Stomach (tissue), 19 donors: Measurements from ENCODE around the gene SLC22A31. TPM values are rescaled to one million over a fixed set of nuclear protein-coding genes. Genes with fewer than 3 reads are reported as not detected.
"Not testable (repeated sequence)": the region's sequence is repeated elsewhere in the genome, so short reads cannot be mapped to it uniquely, and the experiment has no call there.

ENCODE experiments used
- DNase-seq, 2 donors: peaks; one replicate each; pipeline versions ENCODE4 v3.0.0 to v3.0.0-alpha.2; 2013 to 2019
- H3K27ac ChIP-seq, 5 donors: fragments of 200-600 bp in 4 of 5; sonication (generic) in 4 of 5; one replicate each; pipeline ENCODE4 v1.5.1; 2013 to 2019; ENCODE audit warnings: mild to moderate bottlenecking in 1 of 5, moderate library complexity in 1 of 5
- H3K27me3 ChIP-seq, 3 donors: fragments of 200-600 bp; sonication (generic); one replicate each; pipeline ENCODE4 v1.5.1; 2017 to 2019; ENCODE audit warnings: mixed run types in 1 of 3
- H3K36me3 ChIP-seq, 4 donors: fragments of 200-600 bp; sonication (generic); 1 replicate in 3 of 4; 2 replicates in 1 of 4; pipeline ENCODE4 v1.5.1; 2016 to 2019
- H3K4me1 ChIP-seq, 4 donors: fragments of 200-600 bp; sonication (generic); one replicate each; pipeline ENCODE4 v1.5.1; 2016 to 2019
- H3K4me3 ChIP-seq, 4 donors: fragments of 200-600 bp; sonication (generic) in 3 of 4; one replicate each; pipeline ENCODE4 v1.5.1; 2016 to 2019; ENCODE audit warnings: mild to moderate bottlenecking in 1 of 4
- H3K9me3 ChIP-seq, 4 donors: fragments of 200-600 bp; sonication (generic); one replicate each; pipeline ENCODE4 v1.5.1; 2016 to 2019
- CTCF ChIP-seq, 7 experiments: fragments of 450-650 bp in 4 of 7; fragments of 200-600 bp in 3 of 7; sonication (generic) in 3 of 7; IDR thresholded peaks; one replicate each; pipeline ENCODE4 v1.5.1; 2016 to 2019; ENCODE audit warnings: antibody characterized with exemption in 7 of 7, control low read depth in 2 of 7, mild to moderate bottlenecking in 1 of 7
- EP300 ChIP-seq: sonication (generic); formaldehyde crosslinking; IDR thresholded peaks from one replicate; pipeline ENCODE4 v1.6.1; 2017; ENCODE audit warnings: antibody characterized with exemption
- POLR2A ChIP-seq, 4 donors: fragments of 450-650 bp; IDR thresholded peaks; one replicate each; pipeline ENCODE4 v1.6.1; 2016; ENCODE audit warnings: antibody characterized with exemption in 4 of 4, control low read depth in 2 of 4, mild to moderate bottlenecking in 1 of 4, moderate library complexity in 1 of 4
- POLR2AphosphoS5 ChIP-seq, 3 donors: sonication (generic); formaldehyde crosslinking; IDR thresholded peaks; one replicate each; pipeline ENCODE4 v1.6.1; 2016; ENCODE audit warnings: antibody characterized with exemption in 3 of 3
- WGBS, 5 donors: extraction: QIAGEN DNeasy Blood & Tissue Kit in 3 of 5; methylation state at CpG; one replicate each; pipeline versions ENCODE4 v1.1.5 to v1.1.7; 2013 to 2018; 5-methylcytosine and 5-hydroxymethylcytosine counted together
- intact Hi-C: fragments of 100-400 bp; cut with DNase I; formaldehyde crosslinking; loops from one replicate; pipeline ENCODE4 v1.15.1; 2023; ENCODE audit warnings: low total_unique reads
- long read RNA-seq, 10 donors: transcript quantifications; one replicate each; lab custom pipeline, GENCODE V29; 2026
- polyA plus RNA-seq, 3 donors: library from polyadenylated mRNA; stranded (reverse); fragments of 200-250 nt; gene quantifications; one replicate each; pipeline ENCODE4 v1.2.3, GENCODE V29; 2013
- total RNA-seq, 5 donors: library from RNA; depleted of rRNA; stranded (reverse); fragments of >200 nt; gene quantifications; one replicate each; pipeline versions ENCODE4 v1.1.0 to v1.2.3, GENCODE V29; 2014 to 2016
- donor health status: healthy with polysubstance abuse.
- donor health status: Bipolar disorder and iron deficiency.
- donor health status: healthy.

SLC22A31 gene
- total RNA-seq (1 to 10 TPM in 1 of 5 donors, not detected in 4; 2.7 TPM), polyA plus RNA-seq (1 to 10 TPM; 1.4 to 6.4 (median 3.0) TPM)
- long read RNA-seq, donor 1, result 0 reads
- long read RNA-seq, donor 2, result 0 reads
- long read RNA-seq, donor 3, result 0 reads
- long read RNA-seq, donor 4, result 0 reads
- long read RNA-seq, donor 5, result 0 reads
- long read RNA-seq, donor 6, result 0 reads
- long read RNA-seq, donor 7, result 0 reads
- long read RNA-seq, donor 8, result 0 reads
- long read RNA-seq, donor 9, result 0 reads
- long read RNA-seq, donor 10, result 0 reads

GRCh38 chr16:89200124-89200849 lies at the start of gene SLC22A31:
SLC22A31 (minus strand) TSS chr16:89200537; CDS start chr16:89200501, 36 bp downstream.
- peak in 1 of 2 donors; percentile 25 for DNase-seq
- no peaks in the 10 kb centered on the region for H3K36me3 ChIP-seq
- H3K4me1 ChIP-seq, result peaks cover 11 to 29% (median 24%) of the 10 kb centered on the region in 4 donors
- H3K27ac ChIP-seq, result no peak within 1 kb of the TSS
- peaks cover 6 to 93% (median 48%) of the 10 kb centered on the region in 3 donors for H3K27me3 ChIP-seq
- H3K4me3 ChIP-seq, result peak within 1 kb of the TSS; percentile 34 to 45 (median 43)
- WGBS, 5 donors, result 15 to 19% (median 16%) methylated on average over 24 to 28 of the region's 28 CpGs
- H3K9me3 ChIP-seq, result peaks cover 0 to 7% (median 3%) of the 10 kb centered on the region in 4 donors
- intact Hi-C loops, result no loop called here
- TF ChIP-seq POLR2A (IDR thresholded peaks at IDR 0.05) (no peak), EP300 (no peak), CTCF (IDR thresholded peaks at IDR 0.05) (no peak), POLR2AphosphoS5 (IDR thresholded peaks at IDR 0.05) (no peak)

DNA sequence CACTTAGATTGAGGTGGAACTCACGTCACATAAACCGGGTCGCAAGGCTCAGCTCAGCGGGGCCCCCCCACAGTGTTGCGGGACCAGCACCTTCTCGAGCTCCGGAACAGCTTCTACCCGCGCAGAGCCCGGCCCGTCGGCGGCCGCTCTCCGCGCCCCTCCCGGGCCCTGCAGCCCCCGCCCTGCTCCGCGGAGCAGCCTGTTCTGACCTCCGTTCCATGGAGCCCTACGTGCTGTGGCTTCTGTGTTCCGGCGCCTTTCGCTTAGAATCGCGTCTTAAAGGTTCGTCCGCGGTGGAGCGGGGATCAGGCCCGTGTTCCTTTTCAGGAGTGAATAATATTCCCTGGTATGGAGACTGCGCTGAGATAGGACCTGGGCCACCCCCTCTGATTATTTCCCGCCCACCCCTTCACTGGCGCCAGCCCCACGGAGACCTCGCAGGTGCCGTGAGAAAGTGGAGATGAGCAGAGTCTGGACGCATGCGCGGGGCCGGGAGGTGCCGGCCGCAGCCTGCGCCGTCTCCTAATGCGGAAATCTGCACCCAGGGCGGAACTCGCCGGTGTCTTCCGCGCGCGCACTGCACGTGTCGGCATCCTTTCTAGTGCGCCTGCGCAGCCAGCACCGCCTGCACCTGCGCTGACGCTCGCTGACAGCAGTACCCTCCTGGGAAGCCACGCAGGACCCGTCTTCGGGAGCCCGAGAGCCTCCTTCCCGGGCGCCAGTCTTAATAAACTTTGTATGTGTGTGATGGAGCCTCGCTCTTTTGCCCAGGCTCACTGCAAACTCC lies 48.1 kb upstream of the SLC22A31 start:
- Histone ChIP-seq H3K27ac (peak overlapping the region in 2 of 5 donors; percentile 4 to 53), H3K27me3 (peaks cover 0 to 6% (median 0%) of the 10 kb centered on the region in 3 donors), H3K9me3 (peaks cover 0 to 20% (median 7%) of the 10 kb centered on the region in 4 donors), H3K4me3 (peak overlapping the region; percentile 45 to 68 (median 56)), H3K36me3 (no peaks in the 10 kb centered on the region), H3K4me1 (peaks cover 7 to 18% (median 16%) of the 10 kb centered on the region in 4 donors)
- 51 to 67% (median 59%) methylated on average over 56 to 69 of the region's 69 CpGs for WGBS, 5 donors
- no peak for DNase-seq
- intact Hi-C loops, result no loop called here
- no peak for TF ChIP-seq POLR2A (IDR thresholded peaks at IDR 0.05)
- no peak for TF ChIP-seq POLR2AphosphoS5 (IDR thresholded peaks at IDR 0.05)
- TF ChIP-seq CTCF (IDR thresholded peaks at IDR 0.05), result no peak
- no peak for TF ChIP-seq EP300

GRCh38 chr16:89247734-89248075 lies 47.4 kb upstream of the SLC22A31 start:
- H3K4me1 ChIP-seq, result peaks cover 7 to 18% (median 16%) of the 10 kb centered on the region in 4 donors
- peak overlapping the region in 3 of 5 donors; percentile 4 to 53 (median 41) for H3K27ac ChIP-seq
- peak overlapping the region; percentile 45 to 68 (median 56) for H3K4me3 ChIP-seq
- WGBS, 5 donors, result 0 to 5% (median 2%) methylated on average over 3 to 45 of the region's 45 CpGs
- DNase-seq, H3K36me3 ChIP-seq, intact Hi-C loops, H3K27me3 ChIP-seq: not testable (repeated sequence)
- peaks cover 0 to 20% (median 7%) of the 10 kb centered on the region in 4 donors for H3K9me3 ChIP-seq

DNA sequence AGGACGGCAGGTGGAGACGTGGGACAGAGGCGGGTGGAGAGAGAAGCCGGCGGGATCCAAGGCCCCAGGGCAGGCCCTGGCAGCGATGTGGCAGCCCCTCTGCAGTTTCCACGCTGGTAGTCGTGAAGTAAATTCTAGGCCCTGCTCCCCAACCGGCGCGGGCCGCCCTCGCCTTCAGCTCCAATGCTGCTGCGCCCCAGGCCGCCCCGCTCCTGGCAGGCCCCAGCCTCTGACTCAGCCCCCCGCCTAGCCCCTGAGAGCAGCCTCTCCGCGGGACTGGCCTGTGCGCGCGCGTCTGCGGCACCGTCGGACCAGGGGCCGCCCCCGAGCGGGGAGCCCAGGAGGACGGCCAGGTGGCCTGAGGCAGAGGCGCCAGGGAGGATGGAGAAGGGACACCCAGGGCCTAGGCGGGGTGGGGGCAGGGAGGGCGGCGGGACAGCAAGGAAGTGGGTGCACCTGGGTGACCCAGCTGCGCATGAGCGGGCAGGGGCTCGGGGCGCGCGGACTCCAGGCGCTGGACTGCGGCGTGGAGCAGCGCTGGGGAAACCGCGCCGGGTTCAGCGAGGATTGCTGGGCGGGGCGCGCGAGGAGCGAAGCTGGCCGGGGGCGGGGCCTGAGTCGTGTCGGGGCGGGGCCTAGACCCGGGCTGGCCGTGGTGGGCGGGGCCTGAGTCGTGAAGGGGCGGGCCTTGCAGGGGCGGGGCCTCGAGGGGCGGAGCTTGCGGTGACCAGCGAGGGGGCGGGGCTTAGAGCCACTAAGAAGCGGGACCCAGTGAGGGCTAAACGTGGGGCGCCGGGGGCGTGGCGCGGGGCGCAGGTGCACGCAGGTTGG lies 46.8 kb upstream of the SLC22A31 start:
- 2 to 6% (median 3%) methylated on average over 43 to 78 of the region's 78 CpGs for WGBS, 5 donors
- Histone ChIP-seq H3K36me3 (no peaks in the 10 kb centered on the region), H3K9me3 (peaks cover 0 to 20% (median 7%) of the 10 kb centered on the region in 4 donors), H3K27me3 (peaks cover 0 to 6% (median 0%) of the 10 kb centered on the region in 3 donors), H3K27ac (peak overlapping the region in 3 of 5 donors; percentile 41 to 68 (median 53)), H3K4me1 (peaks cover 7 to 18% (median 16%) of the 10 kb centered on the region in 4 donors), H3K4me3 (peak overlapping the region; percentile 45 to 68 (median 56))
- peak; percentile 93 to 94 for DNase-seq
- intact Hi-C loops, result no loop called here
- TF ChIP-seq POLR2A (IDR thresholded peaks at IDR 0.05) (no peak), CTCF (IDR thresholded peaks at IDR 0.05) (no peak), EP300 (no peak), POLR2AphosphoS5 (IDR thresholded peaks at IDR 0.05) (no peak)
